GM18868 (cell line): Measurements from ENCODE around the gene RRBP1.

Experiments used
- ATAC-seq: cut with Tn5 transposase; IDR thresholded peaks from one replicate; pipeline ENCODE4 v1.9.1; 2021; ENCODE audit warnings: mild to moderate bottlenecking, moderate library complexity; ENCODE audit not compliant: unreplicated experiment

RRBP1 gene

DNA sequence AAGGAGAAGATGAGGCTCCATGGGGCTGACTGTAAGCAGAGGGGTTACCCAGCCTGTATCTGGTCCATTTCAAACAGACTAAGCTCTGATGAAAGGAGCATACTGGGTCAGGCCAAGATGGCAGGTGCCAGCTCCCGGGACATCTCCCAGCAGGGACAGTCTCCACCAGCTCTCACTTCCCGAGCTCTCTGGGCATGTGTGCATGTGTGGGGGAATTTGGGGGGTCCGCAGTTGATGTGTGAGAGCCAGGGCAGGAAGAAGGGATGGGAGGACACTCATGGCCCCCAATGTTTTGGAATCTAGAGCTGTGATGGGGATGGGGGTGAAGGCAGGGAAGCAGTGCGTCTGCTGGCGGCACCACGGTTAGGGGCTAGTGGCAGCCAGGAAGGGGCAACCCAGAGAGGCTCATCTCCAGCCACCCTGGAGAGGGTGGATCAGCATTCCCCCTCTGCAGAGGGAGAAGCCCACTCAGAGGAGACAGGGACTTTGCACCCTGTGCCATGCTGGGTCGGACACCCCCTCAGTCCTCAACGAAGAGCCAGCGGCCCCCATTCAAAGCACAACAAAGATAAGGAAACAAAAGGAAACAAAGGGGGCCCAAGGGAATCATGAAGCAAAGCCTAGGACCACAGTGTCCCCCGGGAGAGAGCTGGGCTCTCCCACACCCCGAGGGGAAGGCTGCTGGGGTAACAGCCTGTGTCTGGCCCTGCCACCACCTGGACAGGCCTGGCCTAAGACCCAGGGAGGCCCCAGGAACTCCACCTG lies 59.8 kb downstream of the RRBP1 start:
- ATAC-seq, result no peak

DNA sequence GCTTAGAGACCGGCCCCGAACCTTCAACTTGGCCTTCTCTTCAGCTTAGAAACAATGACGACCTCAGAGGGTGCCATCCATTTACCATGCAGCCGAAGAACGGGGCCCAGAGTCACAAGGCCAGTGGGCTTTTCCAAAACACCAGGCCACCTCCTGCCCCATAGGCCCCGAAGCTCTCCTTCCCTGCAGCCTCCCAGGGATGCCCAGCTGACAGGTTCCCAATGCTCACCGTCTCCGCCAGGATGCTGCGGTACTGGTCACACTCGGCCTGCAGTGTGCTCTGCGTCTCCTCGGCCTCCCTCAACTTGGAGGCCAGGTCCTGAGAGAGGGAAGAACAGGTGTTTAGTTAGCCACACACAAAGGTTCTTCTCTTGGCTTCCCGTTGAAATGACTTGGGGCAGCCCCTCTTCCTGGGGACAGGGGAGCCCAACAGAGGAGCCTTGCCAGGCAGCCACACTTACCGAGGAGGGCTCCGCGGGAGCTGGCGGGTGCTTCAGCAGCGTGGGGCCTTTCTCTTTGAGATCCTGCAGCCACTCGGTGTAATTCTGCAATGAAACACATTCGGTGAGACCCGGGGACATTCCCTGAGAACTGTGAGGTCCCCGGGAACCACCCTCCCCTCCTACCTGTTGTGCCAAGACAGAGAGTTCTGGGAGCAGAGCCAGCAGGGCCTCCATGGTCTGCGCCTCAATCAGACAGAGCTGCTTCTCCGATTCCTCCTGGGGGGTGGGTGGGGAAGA lies 60.6 kb downstream of the RRBP1 start:
- no peak for ATAC-seq

DNA sequence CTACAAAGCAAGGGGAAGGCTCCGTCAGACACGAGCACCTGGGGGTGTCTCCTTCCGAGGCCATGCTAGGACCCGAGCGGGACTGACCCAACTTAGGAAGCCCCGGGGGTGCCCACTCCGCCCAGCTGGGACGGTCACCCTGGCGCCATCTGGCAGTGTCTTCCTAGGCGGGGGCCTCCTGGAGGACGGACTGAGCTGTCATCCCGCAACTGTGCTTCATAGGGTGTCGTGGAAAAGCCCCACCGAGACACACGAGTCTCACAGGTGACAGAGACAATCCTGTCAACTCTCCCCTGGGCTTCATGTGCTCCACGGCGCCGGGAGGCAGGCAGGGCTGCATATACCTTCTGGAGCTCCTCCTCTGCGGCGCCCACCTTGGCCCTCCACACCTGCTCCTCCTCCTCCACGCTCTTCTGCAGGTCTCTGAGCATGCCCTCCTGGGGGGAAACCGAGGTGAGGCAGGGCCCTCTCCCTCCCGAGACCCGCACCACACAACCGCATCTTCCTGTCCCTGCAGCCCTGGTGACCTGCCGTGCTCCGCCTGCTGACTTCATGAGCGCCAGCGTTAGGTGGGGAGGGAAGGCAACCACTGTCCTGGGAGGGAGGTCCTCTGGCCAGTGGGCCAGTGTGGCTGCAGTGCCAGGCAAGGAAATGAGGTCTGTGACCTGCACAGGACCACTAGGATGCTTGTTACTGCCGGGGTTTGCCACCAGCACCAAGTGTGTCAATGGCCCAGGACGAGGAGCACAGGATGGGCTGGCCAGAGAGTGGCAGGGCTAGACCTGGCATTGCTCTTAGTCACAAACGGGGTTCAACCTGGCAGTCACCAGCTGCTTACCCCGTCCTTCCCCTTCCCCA lies 61.4 kb downstream of the RRBP1 start:
- no peak for ATAC-seq

DNA sequence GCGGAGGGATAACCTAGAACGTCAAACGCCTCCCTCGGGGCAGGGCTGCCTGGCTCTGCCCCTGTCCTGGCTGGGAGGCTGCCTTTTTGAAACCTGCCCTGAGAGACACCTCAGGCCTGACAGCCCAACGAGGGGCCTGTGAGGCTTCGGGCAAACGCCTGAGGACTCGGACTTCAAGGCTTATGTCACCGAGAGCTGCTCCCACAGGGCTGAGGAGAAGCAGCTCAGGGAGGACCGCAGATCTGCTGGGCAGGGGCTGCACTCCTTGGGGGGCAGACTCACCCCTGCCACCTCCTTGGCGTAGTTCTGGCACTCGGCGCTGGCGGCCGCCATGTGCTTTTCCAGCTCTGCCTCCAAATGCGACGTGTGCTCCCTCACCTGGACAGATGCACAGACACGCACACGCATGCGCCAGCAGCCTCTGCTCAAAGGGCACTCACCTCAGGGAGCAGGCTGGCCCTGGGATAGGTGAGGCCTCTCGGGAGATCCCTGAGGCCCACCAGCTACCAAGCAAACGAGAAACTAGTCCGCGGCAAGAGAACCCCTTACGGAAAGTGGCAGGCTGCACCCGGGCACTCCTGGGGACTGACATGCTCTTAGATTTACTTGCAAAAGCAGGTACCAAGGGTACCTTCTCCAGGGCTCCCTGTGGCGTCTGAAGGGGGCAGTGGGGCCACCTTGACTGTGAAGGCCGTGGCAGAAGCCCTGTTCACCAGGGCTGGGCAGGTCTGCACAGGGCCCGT lies 62.5 kb downstream of the RRBP1 start:
- ATAC-seq, result no peak

DNA sequence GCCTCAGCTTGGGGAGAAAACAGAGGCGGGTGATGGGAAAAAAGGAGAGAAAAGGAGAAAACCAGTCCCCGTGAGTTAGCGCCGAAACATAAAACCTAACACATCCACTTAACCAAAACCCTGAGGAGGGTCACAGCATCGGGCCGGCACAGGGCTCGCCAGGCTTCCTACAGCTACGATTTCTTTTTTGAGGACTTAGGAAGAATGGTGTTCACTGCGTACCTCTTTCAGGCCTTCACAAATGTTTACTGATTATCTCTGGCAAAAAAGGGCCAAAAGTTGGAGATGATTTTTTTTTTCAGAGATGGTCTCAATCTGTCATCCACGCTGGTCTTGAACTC lies 63.4 kb downstream of the RRBP1 start:
- ATAC-seq, result no peak

DNA sequence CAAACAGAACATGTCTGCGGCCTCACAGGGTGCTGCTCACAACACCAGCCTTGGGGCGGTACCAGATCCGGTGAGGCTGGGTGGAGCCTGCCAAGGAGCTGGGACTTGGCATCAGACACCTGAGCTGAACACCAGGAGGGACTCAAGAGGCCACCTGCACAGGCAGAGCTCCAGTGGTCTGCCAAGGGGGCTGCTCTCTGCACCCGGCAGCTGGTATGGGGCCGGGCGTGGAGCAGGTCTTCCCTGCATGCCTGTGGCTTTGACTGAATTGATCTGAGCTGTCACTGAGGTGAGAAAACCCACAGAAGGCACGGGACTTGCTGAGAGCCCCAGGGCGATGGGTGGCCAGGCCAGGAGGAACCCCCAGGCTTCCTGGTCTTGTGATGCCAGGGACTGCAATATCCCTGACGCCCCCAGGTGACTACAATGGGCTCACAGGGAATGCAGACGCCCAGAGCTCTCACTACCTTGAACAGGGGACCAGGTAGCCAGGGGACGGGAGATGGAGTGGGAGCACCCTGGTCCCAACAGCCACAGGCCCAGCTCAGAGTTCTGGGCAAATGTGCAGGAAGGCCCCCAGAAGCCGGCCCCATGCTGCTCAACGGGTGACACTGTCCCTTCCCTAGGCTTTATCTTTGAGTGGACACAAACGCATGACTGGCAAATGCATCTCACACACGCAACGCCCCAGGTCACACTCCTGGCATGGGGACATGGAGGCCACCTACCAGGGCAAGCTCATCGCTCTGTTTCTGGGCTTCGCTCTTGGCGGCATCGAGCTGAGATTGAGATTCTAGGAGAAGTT lies 64.0 kb downstream of the RRBP1 start:
- ATAC-seq, result no peak

DNA sequence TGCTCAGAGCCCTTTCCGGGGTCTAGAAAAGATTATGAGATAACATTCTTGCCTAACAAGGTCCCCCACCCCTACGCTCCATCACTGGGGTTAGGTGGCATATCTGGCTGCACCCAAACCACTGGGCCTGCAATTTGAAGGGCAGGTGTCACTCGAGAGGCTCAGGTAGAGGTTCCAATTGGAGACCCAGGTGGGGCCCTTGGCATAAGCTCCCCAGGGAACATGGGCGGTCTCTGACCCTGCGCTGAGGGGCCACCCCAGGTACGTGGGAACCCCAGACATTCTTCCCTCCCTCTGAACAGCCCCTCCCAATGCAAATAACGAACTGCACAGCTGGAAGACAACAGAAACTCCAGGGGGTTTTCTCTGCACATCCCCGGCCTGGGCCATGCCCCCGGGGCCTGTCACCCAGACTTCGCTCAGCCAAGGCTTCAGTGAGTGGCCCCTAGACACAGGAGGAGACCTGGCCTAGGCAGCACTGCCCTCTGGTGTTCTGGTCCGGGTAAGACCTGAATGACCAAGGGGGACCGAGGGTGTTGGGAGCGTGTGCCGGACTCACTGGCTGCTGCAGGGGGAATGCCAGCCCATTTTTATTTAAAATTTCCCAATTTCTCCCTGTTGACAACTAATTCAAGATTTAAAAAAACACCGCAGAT lies 64.7 kb downstream of the RRBP1 start:
- no peak for ATAC-seq

DNA sequence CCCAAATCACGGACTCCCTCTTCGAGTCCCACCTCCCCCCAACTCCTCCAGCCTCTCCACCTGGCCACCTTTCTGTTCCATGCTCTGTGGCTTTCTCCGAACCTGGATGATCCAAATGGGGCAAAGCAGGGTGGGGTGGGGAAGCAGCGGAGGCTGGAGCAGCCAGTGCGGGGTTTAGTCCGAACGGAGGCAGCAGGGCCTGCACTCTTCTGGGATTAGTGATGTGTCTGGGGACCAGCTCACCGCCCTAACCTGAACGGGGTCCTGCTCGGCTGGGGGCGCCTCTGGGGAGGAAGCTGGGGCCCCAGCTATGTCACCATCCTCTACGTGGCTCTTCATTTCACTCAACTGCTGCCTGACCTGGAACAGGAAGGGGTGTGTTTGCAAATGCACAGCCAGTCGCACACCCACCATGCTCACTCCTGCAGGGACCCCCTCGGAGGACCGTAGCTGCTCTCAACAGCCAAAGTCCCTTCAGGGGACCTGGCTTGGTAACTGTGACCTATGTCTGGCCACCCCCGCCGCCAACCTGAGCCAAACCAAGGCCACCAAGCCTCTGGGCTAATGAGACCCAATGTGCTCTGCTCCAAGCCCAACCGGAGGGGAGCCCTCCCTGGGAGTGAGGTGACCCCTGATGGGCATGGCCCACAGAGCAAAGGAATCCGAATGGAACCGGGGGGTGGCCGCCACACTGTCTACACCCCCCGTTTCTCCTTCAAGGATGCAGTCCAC lies 65.4 kb downstream of the RRBP1 start:
- no peak for ATAC-seq

DNA sequence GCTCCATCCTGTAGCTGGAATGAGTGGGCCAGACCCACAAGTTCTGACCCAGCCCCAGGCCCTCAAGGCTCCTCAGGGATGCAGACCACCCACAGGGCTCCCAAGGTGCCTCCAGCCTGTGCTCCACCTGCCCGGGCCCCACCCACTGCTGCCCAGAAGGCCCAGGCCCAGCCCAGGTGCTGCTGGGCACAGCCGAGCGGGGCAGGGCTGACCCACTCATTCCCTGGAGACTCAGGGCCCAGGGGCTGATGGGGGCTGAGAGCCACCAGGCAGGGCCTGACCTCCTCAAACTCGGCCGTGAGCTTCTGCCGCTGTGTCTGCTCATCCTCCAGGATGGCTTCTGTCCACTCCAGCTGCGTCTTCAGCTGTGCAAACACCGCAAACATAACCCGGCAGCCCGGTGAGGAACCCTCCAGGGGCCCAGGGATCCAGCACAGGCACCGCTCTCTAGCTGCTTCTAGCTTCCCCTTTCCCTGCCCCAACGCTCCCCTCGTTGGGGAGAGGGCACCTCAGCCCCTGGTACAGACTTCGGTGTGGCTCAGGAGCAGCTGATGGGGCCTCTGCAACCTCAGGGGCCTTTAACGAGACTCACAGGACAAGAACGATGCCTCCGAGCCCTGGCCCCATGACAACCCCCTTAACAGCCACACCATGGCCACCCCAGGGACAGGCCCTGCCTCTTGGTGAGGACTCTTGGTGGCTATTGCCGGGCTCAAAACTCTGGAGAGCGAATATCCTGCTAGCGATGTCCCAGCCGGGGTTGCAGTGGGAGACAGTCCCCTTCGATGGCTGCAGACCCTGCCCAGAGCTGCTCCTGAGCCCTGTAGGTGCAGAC lies 66.2 kb downstream of the RRBP1 start:
- ATAC-seq, result no peak

DNA sequence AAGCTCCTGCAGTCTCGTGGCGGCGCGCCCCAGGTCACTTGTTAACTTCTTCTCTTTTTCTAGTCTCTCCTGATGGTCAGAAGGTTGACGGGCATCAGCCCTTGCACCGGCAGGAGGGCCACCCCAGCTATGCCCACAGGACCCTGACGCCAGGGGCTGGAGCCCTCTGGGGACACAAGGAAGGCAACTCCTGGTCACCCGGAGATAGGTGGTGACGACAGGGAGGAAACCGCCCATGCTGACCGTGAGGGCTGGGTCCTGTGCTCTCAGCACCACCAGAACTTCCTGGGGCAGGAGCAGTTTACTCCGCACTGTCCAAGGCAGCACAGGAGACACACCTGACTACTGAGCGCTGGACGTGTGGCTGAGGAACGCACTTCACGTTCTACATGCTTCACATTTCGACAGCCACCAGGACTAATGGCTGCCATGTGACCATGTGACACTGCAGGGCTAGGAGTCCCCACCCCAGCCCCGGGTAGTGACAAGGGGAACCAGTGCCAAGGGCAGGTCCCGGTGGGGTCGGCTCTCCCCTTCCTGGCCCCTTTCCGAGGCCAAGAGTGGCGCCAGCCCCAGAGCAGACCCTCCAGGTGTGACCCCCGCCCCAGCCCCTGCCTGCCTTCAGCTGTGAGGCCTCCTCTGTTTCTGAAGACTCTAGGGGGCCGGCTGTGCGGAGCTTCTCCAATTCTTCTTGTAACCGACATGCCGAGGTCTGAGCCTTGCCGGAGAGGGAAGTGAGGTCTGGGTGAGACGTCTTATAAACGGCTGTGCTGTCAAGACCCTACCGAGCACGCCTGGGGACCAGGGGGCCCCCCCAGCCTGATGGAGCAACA lies 67.0 kb downstream of the RRBP1 start:
- no peak for ATAC-seq

DNA sequence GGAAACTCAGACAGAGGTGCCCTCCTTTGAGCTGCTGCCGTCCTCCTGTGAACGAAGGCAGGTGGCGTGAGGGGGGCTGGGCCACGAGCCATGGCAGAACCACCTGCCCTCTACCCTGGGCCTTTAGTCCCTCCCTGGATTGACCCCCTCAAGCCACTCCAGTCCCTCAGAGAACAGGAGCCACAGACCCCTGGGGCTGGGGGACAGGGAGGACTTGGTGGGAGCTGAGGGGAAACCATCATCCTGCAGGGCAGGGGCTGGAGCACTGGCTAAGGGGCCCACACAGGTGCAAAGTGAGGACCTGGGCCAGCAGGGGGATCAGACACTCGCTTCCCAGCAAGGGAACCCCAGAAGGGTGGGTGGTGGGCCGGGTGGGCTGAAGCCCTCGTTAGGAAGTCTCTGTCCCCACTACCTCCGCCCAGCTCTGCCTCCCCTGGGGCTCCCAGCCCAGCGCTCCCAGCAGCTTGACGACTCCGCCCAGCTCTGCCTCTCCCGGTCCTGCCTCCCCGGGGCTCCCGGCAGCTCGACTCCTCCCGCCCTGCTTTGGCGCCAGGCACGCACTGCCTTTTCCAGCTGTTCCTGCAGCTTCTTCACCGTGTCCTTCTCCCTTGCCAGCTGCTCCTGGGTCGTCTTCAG lies 67.7 kb downstream of the RRBP1 start:
- no peak for ATAC-seq

DNA sequence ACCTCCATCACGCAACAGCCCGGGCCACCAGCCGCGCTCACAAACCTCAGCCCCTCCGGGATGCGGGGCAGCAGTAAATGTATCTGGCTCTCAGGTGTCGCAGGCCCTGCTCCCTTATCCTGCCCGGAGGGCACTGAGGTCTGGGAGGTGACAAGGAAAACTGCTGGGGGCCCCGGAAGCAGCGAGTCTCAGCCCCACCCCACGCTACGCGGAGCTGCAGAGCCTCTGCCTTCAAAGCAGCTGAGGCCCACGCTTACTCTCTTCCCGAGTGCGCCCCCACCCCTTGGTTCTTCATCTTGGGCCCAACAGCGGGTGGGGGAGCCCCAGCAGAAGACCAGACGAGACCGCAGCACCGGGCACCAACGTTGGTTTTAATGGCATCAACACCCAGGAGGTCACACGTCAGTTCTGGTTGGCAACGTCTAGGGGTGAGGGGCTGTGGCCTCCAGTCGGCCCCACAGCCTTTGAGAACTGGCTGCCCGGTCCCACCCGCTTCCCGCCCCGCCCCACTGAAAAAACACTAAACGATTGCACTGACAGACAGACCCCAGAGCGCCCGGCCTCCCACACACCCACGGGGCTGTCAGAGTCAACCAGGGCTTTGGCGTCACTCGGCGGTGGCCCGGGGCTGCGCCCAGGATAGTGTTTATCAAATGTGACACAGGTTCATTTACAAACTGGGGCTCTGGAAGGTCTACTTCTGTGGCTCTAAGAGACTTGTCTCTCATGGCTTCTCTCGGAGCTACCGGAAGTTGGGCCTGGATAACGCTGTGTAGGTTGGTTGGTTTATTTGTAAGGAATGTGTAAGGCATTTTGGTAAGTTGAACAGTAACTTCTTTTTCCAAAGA lies 68.5 kb downstream of the RRBP1 start:
- no peak for ATAC-seq

DNA sequence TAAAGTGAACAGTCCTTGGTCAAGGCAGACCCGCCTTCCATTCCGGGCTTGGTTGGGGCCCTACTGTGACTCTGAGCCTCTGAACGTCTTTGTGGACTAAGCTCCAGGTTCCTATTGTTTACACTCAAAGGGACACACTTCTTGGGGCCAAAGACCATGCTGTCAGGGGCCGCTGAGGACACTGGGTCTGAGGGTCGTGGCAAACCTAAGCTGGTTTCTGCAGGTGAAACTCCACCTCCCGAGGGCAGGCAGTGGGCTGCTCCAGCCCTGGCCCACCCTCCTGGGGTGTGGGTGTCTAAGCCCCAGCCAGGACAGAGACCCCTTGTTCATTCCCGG lies 69.1 kb downstream of the RRBP1 start:
- ATAC-seq, result no peak

DNA sequence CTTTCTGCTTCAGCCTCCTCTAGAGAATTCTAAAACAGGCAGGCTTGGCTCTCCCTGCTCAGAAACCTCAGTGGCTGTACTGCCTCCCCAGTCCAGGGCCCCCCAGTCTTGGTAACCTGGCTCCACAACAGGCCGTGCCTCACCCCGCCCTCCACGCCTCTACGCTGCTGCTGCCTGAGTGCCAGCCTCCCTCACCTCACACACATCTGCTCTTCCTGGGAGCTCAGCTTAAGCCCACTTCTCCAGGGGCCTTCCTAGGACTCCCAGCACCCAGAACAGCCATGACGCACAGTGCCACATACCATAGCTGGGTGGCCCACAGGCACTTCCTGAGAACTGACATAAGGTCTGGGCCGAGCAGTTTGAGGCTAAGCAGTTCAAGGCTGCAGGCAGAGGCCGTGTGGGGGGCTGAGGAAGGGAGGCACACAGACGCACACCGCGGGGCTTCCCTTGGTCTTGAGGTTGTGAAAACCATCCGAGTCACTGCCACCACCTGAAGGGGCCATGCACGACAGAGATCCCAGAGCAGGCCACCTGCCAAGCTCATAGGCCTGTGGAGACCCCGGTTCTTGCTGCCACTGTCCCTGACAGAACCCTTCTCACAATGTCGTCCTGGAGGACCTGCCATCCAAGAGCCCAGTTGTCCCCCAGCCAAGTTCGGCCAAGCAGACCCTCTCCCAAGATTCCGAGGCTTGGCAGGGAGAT lies 69.6 kb downstream of the RRBP1 start:
- ATAC-seq, result no peak

DNA sequence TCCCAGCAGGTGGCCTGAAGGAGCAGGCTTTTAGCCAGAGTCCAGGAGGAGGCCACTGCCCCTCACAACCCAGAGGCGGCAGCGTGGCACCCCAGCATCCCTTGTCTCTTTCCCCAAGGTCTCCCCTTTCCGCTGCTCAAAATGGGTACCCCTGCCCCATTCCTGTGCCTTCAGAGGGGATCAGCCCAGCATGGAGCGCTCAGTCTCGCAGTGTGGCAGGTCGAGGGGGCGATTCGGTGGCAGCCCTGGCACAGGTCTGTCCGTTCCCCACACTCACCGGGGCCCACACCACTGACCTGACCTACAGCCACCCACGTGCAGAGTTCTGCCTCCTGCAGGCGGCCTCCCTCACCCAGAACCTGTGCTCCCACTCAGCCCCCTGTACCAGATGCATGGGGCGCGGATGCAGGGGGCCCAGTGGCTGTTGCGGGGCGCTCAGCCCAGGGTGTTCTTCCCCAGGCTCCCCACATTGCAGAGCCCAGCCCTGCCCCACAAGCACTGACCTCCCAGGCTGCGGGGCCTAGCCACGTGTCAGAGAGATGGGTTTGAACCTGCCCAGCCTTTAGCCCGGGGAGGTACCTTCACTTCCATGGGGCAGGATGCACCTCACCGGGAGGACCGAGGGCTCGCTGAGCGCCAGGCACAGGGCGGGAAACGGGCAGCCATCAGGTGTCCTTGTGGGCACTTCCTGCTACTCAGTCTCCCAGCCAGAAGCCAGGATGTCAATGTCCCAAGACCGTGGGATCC lies 70.3 kb downstream of the RRBP1 start:
- no peak for ATAC-seq
